HFFc6 (cell line): ENCODE measurements around the gene DCUN1D3. TPM values are rescaled to one million over a fixed set of nuclear protein-coding genes. Genes with fewer than 3 reads are reported as not detected.

Experiments
- DNase-seq: peaks from one replicate; pipeline ENCODE4 v3.0.0-alpha.2; 2018
- H3K27ac Mint-ChIP-seq: 2 replicates; pipeline ENCODE4 v1.8.0; 2020; ENCODE audit warnings: mild to moderate bottlenecking, mixed read lengths
- H3K27me3 Mint-ChIP-seq: 2 replicates; pipeline ENCODE4 v1.8.0; 2021; ENCODE audit warnings: mild to moderate bottlenecking, moderate library complexity, mixed read lengths; ENCODE audit not compliant: insufficient read depth
- H3K36me3 Mint-ChIP-seq: 2 replicates; pipeline ENCODE4 v1.8.0; 2021; ENCODE audit warnings: low read depth, mixed read lengths
- H3K4me1 Mint-ChIP-seq: 2 replicates; pipeline ENCODE4 v1.8.0; 2020; ENCODE audit warnings: low read depth, mixed read lengths
- H3K4me3 Mint-ChIP-seq: 2 replicates; pipeline ENCODE4 v1.8.0; 2020; ENCODE audit warnings: mild to moderate bottlenecking, moderate library complexity, mixed read lengths
- H3K9me3 Mint-ChIP-seq: 2 replicates; pipeline ENCODE4 v1.8.0; 2020; ENCODE audit warnings: mild to moderate bottlenecking, mixed read lengths
- CTCF ChIP-seq: fragments of 200-600 bp; sonication (generic); IDR thresholded peaks from 2 replicates; pipeline ENCODE4 v1.5.0; 2021; ENCODE audit warnings: antibody characterized with exemption, mild to moderate bottlenecking
- total RNA-seq, 6 experiments: library from RNA; stranded (reverse); fragmentation: NEBNext Ultra II Directional; extraction: Animal tissue kit (Norgen Biotek cat#: 25700); gene quantifications; 2 replicates in 1 of 6; 3 replicates in 5 of 6; pipeline ENCODE4 v1.2.3, GENCODE V29; 2021

The DCUN1D3 gene
- total RNA-seq, 6 experiments from 2014 or later: 29.2 to 41.0 (median 32.1) TPM

- Mint-ChIP-seq H3K9me3 (no peaks in the 10 kb centered on the region), H3K27ac (peak overlapping the region; percentile 66), H3K4me3 (peak overlapping the region; percentile 13; the same call in 1 of the 2 replicates), H3K27me3 (peaks cover 2% of the 10 kb centered on the region; the same call in 1 of the 2 replicates), H3K36me3 (peaks cover 36% of the 10 kb centered on the region), H3K4me1 (peaks cover 64% of the 10 kb centered on the region)
- no peak for TF ChIP-seq CTCF
- DNase-seq: no peak
These were observed 46.1 kb downstream of the DCUN1D3 start for GRCh38 chr16:20853981-20854620.

- peaks cover 2% of the 10 kb centered on the region; the same call in 1 of the 2 replicates for H3K27me3 Mint-ChIP-seq
- peaks cover 34% of the 10 kb centered on the region for H3K36me3 Mint-ChIP-seq
- H3K4me1 Mint-ChIP-seq: peaks cover 64% of the 10 kb centered on the region
- H3K9me3 Mint-ChIP-seq: no peaks in the 10 kb centered on the region
- TF ChIP-seq CTCF: no peak
- H3K4me3 Mint-ChIP-seq: no peak overlapping the region
- DNase-seq: no peak
- H3K27ac Mint-ChIP-seq: peak overlapping the region; percentile 81; the same call in 1 of the 2 replicates
These were observed 47.0 kb downstream of the DCUN1D3 start for GRCh38 chr16:20853143-20853542.

- 0 out of 2 replicates have a peak, but pooled peaks have one; percentile 18 for TF ChIP-seq CTCF
- no peaks in the 10 kb centered on the region for H3K9me3 Mint-ChIP-seq
- H3K4me1 Mint-ChIP-seq: peaks cover 64% of the 10 kb centered on the region
- peaks cover 2% of the 10 kb centered on the region; the same call in 1 of the 2 replicates for H3K27me3 Mint-ChIP-seq
- H3K36me3 Mint-ChIP-seq: peaks cover 28% of the 10 kb centered on the region
- peak; percentile 79 for DNase-seq
- peak overlapping the region; percentile 81 for H3K27ac Mint-ChIP-seq
- no peak overlapping the region; the same call in 1 of the 2 replicates for H3K4me3 Mint-ChIP-seq
These were observed 48.6 kb downstream of the DCUN1D3 start for GRCh38 chr16:20851601-20852000.

- H3K27me3 Mint-ChIP-seq: peaks cover 2% of the 10 kb centered on the region; the same call in 1 of the 2 replicates
- H3K36me3 Mint-ChIP-seq: peaks cover 24% of the 10 kb centered on the region
- no peaks in the 10 kb centered on the region for H3K9me3 Mint-ChIP-seq
- peak overlapping the region; percentile 81; the same call in 1 of the 2 replicates for H3K27ac Mint-ChIP-seq
- no peak for TF ChIP-seq CTCF
- no peak overlapping the region for H3K4me3 Mint-ChIP-seq
- DNase-seq: no peak
- peaks cover 64% of the 10 kb centered on the region for H3K4me1 Mint-ChIP-seq
These were observed 49.2 kb downstream of the DCUN1D3 start for GRCh38 chr16:20850981-20851380.

GRCh38 chr16:20849589-20850390 lies 50.4 kb downstream of the DCUN1D3 start:
- DNase-seq: peak; percentile 61
- H3K4me1 Mint-ChIP-seq: peaks cover 53% of the 10 kb centered on the region
- H3K27ac Mint-ChIP-seq: peak overlapping the region; percentile 34; the same call in 1 of the 2 replicates
- peak; percentile 99 for TF ChIP-seq CTCF
- H3K9me3 Mint-ChIP-seq: no peaks in the 10 kb centered on the region
- no peak overlapping the region for H3K4me3 Mint-ChIP-seq
- peaks cover 16% of the 10 kb centered on the region for H3K36me3 Mint-ChIP-seq
- H3K27me3 Mint-ChIP-seq: no peaks in the 10 kb centered on the region; the same call in 1 of the 2 replicates
